Duodenal mucosa (tissue), 2 donors: ENCODE measurements around the gene EIF5A.

Experiments
- H3K27ac ChIP-seq: one replicate; pipeline ENCODE4 v1.7.0; 2013; ENCODE audit warnings: low read depth, low read length
- H3K27me3 ChIP-seq, 2 donors: one replicate each; pipeline ENCODE4 v1.7.0; 2013; ENCODE audit warnings: low read length in 2 of 2, control low read depth in 1 of 2; ENCODE audit not compliant: insufficient read depth in 2 of 2, control insufficient read depth in 1 of 2
- H3K36me3 ChIP-seq, 2 donors: one replicate each; pipeline ENCODE4 v1.7.0; 2013; ENCODE audit warnings: low read length in 2 of 2, control low read depth in 1 of 2; ENCODE audit not compliant: insufficient read depth in 2 of 2, control insufficient read depth in 1 of 2
- H3K4me1 ChIP-seq, 2 donors: one replicate each; pipeline ENCODE4 v1.7.0; 2013; ENCODE audit warnings: low read length in 2 of 2, control low read depth in 1 of 2; ENCODE audit not compliant: insufficient read depth in 2 of 2, control insufficient read depth in 1 of 2
- H3K4me3 ChIP-seq, 2 donors: one replicate each; pipeline ENCODE4 v1.7.0; 2013; ENCODE audit warnings: low read length in 2 of 2, low read depth in 1 of 2
- H3K9ac ChIP-seq, 2 donors: one replicate each; pipeline ENCODE4 v1.7.0; 2013; ENCODE audit warnings: low read length in 2 of 2, low read depth in 1 of 2
- H3K9me3 ChIP-seq, 2 donors: one replicate each; pipeline ENCODE4 v1.7.0; 2013; ENCODE audit warnings: low read length in 2 of 2, control low read depth in 1 of 2; ENCODE audit not compliant: control insufficient read depth in 1 of 2

The EIF5A gene

DNA sequence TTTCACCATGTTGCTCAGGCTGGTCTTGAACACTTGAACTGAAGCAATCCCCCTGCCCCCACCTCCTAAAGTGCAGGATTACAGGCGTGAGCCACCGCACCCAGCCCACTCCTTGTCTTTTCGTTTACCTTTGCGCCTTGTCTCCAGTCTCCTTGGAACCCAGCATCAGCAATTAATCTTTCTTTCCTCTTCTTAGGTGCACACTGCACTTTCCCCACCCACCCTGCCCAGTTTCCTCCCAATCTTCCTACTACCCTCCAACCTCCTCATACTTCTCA, 43.7 kb upstream of the EIF5A start:
- H3K27me3 ChIP-seq: peaks cover 0 to 12% of the 10 kb centered on the region in 2 donors
- H3K9me3 ChIP-seq: no peaks in the 10 kb centered on the region
- peaks cover 7 to 25% of the 10 kb centered on the region in 2 donors for H3K4me1 ChIP-seq
- H3K9ac ChIP-seq: peak overlapping the region; percentile 94 to 98
- peaks cover 10 to 14% of the 10 kb centered on the region in 2 donors for H3K36me3 ChIP-seq
- H3K4me3 ChIP-seq: peak overlapping the region; percentile 85 to 94
- H3K27ac ChIP-seq: peak overlapping the region; percentile 91

DNA sequence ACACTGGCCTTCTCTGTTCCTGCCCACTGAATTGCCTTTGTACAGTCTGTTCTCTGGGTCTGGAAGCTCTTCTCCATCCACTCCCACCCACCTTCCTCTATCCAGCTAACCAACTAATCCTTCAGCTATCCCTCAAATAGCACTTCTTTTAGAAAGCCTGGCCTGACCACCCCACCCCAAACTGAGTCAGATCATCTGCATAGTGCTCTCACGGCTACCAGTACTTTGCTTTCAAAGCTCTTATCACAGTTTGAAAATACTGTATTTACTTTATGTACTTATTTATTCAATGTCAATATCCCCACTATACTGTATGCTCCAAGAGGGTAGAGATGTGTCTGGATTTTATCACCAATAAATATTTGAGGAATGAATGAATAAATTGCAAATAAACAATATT, 40.6 kb upstream of the EIF5A start:
- no peak overlapping the region for H3K27ac ChIP-seq

DNA sequence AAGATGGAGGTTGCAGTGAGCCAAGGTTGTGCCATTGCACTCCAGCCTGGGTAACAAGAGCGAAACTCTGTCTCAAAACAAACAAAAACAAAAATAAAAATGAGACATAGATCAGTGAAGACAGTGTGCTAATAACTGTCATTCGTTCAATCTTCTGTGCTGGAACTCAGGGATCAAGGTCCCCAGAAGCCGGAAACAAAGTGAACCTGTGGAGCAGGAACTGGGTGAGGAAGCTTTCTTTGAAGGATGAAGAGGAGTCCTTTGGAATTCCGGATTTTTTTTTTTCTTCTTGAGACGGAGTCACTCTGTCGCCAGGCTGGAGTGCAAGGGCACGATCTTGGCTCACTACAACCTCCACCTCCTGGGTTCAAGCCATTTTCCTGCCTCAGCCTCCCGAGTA, 28.0 kb upstream of the EIF5A start:
- Histone ChIP-seq H3K27me3 (peaks cover 0 to 13% of the 10 kb centered on the region in 2 donors), H3K9ac (no peak overlapping the region), H3K4me1 (peaks cover 21 to 35% of the 10 kb centered on the region in 2 donors), H3K36me3 (no peaks in the 10 kb centered on the region), H3K27ac (no peak overlapping the region), H3K9me3 (no peaks in the 10 kb centered on the region), H3K4me3 (peak overlapping the region in 1 of 2 donors; percentile 80)

More for the DNA sequence above, 40.6 kb upstream of the EIF5A start:
- peaks cover 0 to 14% of the 10 kb centered on the region in 2 donors for H3K4me1 ChIP-seq
- H3K9me3 ChIP-seq: no peaks in the 10 kb centered on the region
- no peak overlapping the region for H3K4me3 ChIP-seq
- H3K27me3 ChIP-seq: peaks cover 0 to 12% of the 10 kb centered on the region in 2 donors
- no peak overlapping the region for H3K9ac ChIP-seq
- H3K36me3 ChIP-seq: no peaks in the 10 kb centered on the region

DNA sequence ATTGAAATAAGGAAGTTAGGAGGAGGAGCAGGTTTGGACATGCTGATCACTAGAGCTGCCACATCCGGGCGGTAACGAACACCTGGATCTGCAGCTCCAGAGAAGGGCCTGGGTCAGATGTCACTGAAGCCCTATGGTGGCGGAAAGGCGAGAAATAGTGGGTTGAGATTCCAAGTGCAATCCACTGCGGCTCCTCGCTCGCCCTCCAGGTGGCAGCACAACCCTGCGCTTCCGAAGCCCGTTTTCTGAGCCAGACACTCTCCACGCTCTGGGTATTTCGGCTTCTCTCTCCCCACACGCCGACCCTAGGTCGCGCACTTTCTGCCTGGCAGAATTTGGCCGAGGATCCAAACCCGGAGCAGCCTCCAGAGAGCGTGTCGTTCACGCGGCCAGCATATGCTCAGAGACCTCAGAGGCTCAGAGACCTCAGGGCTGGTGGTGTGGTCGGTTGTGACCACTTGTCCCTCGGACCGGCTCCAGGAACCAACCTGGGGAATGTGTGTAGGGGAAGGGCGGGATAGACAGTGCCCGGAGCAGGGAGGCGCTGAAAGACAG, 26.8 kb upstream of the EIF5A start:
- Histone ChIP-seq H3K36me3 (no peaks in the 10 kb centered on the region), H3K9ac (peak overlapping the region; percentile 67 to 84), H3K27me3 (peaks cover 0 to 13% of the 10 kb centered on the region in 2 donors)

DNA sequence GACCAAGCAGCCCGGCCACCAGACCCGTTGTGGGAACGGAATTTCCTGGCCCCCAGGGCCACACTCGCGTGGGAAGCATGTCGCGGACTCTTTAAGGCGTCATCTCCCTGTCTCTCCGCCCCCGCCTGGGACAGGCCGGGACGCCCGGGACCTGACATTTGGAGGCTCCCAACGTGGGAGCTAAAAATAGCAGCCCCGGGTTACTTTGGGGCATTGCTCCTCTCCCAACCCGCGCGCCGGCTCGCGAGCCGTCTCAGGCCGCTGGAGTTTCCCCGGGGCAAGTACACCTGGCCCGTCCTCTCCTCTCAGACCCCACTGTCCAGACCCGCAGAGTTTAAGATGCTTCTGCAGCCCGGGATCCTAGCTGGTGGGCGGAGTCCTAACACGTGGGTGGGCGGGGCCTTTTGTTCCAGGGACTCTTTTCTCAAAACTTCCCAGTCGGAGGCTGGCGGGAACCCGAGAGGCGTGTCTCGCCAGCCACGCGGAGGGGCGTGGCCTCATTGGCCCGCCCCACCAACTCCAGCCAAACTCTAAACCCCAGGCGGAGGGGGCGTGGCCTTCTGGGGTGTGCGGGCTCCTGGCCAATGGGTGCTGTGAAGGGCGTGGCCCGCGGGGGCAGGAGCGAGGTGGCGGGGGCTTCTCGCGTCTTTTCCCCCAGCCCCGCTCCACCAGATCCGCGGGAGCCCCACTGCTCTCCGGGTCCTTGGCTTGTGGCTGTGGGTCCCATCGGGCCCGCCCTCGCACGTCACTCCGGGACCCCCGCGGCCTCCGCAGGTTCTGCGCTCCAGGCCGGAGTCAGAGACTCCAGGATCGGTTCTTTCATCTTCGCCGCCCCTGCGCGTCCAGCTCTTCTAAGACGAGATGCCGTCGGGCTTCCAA, 26.1 kb upstream of the EIF5A start, which contains the start of gene SLC2A4:
SLC2A4 (plus strand) TSS at position 645 of the 879 bp plus-strand sequence; CDS start at position 862, 217 bp downstream.
- peak within 1 kb of the TSS; percentile 72 for H3K27ac ChIP-seq
- peaks cover 21 to 35% of the 10 kb centered on the region in 2 donors for H3K4me1 ChIP-seq
- peaks cover 0 to 13% of the 10 kb centered on the region in 2 donors for H3K27me3 ChIP-seq
- H3K4me3 ChIP-seq: peak within 1 kb of the TSS; percentile 77 to 80
- no peaks in the 10 kb centered on the region for H3K9me3 ChIP-seq
- H3K36me3 ChIP-seq: no peaks in the 10 kb centered on the region
- H3K9ac ChIP-seq: peak within 1 kb of the TSS; percentile 67 to 84

More for the DNA sequence above, 26.8 kb upstream of the EIF5A start:
- Histone ChIP-seq H3K4me1 (peaks cover 21 to 35% of the 10 kb centered on the region in 2 donors), H3K4me3 (peak overlapping the region; percentile 77 to 80), H3K27ac (peak overlapping the region; percentile 72), H3K9me3 (no peaks in the 10 kb centered on the region)

DNA sequence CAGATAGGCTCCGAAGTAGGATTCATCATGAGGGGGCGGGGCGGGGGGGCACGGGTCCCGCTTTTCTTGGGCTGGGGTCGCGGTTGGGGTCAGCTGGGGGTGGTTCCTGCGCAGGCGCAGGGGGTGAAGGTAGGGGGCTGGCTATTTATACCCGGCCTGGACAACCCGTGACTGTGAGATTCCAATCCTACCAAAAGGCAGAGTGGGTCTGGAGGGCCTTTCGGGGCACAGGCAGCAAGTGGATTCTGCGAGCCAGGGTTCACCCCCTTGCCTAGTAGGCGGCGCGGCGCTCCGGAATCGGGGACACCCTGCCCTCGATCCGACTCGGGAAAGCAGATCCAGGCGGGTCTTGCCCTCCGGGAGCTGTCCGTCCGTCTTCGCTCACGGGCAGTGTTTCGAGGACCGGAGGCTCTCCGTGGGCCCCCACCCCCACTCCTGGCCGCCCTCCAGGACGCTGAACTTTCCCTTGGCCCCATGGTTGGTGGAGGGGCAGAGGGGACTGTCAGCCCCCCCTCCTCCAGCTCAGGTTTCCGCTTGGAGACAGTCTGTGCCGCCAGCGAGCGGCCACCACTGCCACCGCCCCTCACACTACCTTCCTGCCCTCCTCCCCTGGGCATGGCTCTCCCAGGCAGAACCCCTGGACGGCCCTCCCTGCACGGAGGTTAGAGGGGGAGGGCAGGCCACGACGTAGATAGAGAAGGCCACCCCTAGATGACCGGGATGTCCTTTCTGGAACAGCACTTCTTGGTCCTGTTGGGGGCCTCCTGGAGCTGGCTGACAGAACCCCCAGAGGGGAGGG, 25.3 kb upstream of the EIF5A start:
- Histone ChIP-seq H3K9ac (peak overlapping the region; percentile 26 to 48), H3K27ac (no peak overlapping the region), H3K9me3 (no peaks in the 10 kb centered on the region), H3K27me3 (peaks cover 0 to 13% of the 10 kb centered on the region in 2 donors), H3K4me1 (peaks cover 21 to 35% of the 10 kb centered on the region in 2 donors), H3K4me3 (peak overlapping the region; percentile 56 to 77), H3K36me3 (no peaks in the 10 kb centered on the region)

DNA sequence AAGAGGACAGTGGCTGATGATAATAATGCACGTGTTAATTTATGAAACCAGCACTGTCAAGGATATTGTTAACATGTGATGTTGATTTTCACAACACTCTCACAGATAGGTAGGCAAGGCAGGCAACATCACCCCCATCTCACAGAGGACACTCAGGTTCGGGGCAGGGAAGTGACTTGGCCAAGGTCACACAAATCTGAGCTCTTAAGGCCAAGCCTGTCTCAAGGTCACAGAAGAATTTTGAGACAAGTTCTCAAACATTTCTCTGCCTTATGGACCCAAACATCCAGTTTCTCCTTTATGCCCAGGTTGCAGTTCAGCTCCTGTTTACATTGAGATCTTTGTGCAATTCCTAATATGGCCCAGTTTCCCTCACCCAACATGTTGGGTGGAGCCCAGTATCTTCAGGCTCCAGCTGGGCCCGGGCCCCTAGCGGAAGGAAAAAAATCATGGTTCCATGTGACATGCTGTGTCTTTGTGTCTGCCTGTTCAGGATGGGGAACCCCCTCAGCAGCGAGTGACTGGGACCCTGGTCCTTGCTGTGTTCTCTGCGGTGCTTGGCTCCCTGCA, 24.6 kb upstream of the EIF5A start:
- Histone ChIP-seq H3K36me3 (no peaks in the 10 kb centered on the region), H3K4me1 (peaks cover 21 to 35% of the 10 kb centered on the region in 2 donors), H3K27me3 (peaks cover 0 to 13% of the 10 kb centered on the region in 2 donors), H3K4me3 (peak overlapping the region in 1 of 2 donors; percentile 56), H3K9me3 (no peaks in the 10 kb centered on the region), H3K27ac (no peak overlapping the region), H3K9ac (peak overlapping the region in 1 of 2 donors; percentile 26)

DNA sequence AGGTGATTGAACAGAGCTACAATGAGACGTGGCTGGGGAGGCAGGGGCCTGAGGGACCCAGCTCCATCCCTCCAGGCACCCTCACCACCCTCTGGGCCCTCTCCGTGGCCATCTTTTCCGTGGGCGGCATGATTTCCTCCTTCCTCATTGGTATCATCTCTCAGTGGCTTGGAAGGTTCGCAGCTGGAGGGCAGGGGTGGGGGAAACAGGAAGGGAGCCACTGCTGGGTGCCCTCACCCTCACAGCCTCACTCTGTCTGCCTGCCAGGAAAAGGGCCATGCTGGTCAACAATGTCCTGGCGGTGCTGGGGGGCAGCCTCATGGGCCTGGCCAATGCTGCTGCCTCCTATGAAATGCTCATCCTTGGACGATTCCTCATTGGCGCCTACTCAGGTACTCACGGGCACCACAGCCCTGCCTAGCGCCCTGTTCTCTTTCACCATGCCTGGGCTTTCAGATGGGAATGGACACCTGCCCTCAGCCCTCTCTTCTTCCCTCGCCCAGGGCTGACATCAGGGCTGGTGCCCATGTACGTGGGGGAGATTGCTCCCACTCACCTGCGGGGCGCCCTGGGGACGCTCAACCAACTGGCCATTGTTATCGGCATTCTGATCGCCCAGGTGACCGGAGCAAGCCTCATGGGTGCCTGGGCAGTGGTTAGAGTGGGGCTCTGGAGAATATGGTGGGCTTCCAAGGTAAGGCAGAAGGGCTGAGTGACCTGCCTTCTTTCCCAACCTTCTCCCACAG, 23.8 kb upstream of the EIF5A start:
- no peaks in the 10 kb centered on the region for H3K9me3 ChIP-seq
- peaks cover 21 to 35% of the 10 kb centered on the region in 2 donors for H3K4me1 ChIP-seq
- no peak overlapping the region for H3K27ac ChIP-seq
- no peak overlapping the region for H3K9ac ChIP-seq
- no peak overlapping the region for H3K4me3 ChIP-seq
- H3K27me3 ChIP-seq: peaks cover 0 to 13% of the 10 kb centered on the region in 2 donors
- no peaks in the 10 kb centered on the region for H3K36me3 ChIP-seq

DNA sequence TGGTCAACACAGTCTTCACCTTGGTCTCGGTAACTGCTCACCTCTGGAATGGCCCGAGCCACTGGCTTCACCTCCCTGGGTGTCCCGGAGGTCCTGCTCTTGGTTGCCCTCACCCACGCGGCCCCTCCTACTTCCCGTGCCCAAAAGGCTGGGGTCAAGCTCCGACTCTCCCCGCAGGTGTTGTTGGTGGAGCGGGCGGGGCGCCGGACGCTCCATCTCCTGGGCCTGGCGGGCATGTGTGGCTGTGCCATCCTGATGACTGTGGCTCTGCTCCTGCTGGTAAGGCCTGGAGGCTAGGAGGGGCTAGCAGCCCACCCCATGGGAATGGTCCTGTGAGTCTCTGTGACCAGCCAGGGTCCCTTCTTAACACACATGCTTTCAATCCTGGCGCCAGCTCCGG, 22.5 kb upstream of the EIF5A start:
- H3K36me3 ChIP-seq: no peaks in the 10 kb centered on the region
- no peak overlapping the region for H3K4me3 ChIP-seq
- no peak overlapping the region for H3K27ac ChIP-seq
- peaks cover 0 to 13% of the 10 kb centered on the region in 2 donors for H3K27me3 ChIP-seq
- no peak overlapping the region for H3K9ac ChIP-seq
- H3K4me1 ChIP-seq: peaks cover 20 to 28% of the 10 kb centered on the region in 2 donors
- no peaks in the 10 kb centered on the region for H3K9me3 ChIP-seq
